ENCODE results near the gene EYS. TPM values are rescaled to one million over a fixed set of nuclear protein-coding genes. Genes with fewer than 3 reads are reported as not detected.

EYS gene
- total RNA-seq, 6 experiments from 2014 or later = 0.54 to 2.3 (median 0.74) TPM; not detected in 1

GRCh38 chr6:64170316-64170715 is 1536.7 kb downstream of the EYS start:
- Histone ChIP-seq H3K27me3 (no peaks in the 10 kb centered on the region), H3K36me3 (no peaks in the 10 kb centered on the region), H3K27ac (no peak overlapping the region), H3K4me1 (no peaks in the 10 kb centered on the region), H3K9me3 (no peaks in the 10 kb centered on the region), H3K4me3 (no peak overlapping the region)
- ATAC-seq = no peak
- TF ChIP-seq CTCF (IDR thresholded peaks at IDR 0.05) (no peak), POLR2A (IDR thresholded peaks at IDR 0.05) (no peak)
- DNase-seq = no peak
- WGBS (ENCODE audit: insufficient coverage, low coverage, low lambda C conversion rate, missing lambda C conversion rate) = 57% methylated on average over 3 of the region's 3 CpGs
- intact Hi-C loops (cut with DNase I) = no loop called here

GRCh38 chr6:64160486-64160885 is 1546.5 kb downstream of the EYS start:
- no peak for TF ChIP-seq POLR2A (IDR thresholded peaks at IDR 0.05)
- TF ChIP-seq CTCF (IDR thresholded peaks at IDR 0.05) = no peak
- intact Hi-C loops (cut with DNase I) = no loop called here
- 27% methylated on average over 1 of the region's 1 CpG for WGBS (ENCODE audit: insufficient coverage, low coverage, low lambda C conversion rate, missing lambda C conversion rate)

GRCh38 chr6:64155063-64155462 is 1552.0 kb downstream of the EYS start:
- H3K4me3 ChIP-seq = no peak overlapping the region
- intact Hi-C loops (cut with DNase I) = no loop called here
- ATAC-seq = no peak
- H3K27me3 ChIP-seq = no peaks in the 10 kb centered on the region
- DNase-seq = no peak
- 39% methylated on average over 2 of the region's 2 CpGs for WGBS (ENCODE audit: insufficient coverage, low coverage, low lambda C conversion rate, missing lambda C conversion rate)
- no peaks in the 10 kb centered on the region for H3K9me3 ChIP-seq
- H3K27ac ChIP-seq = no peak overlapping the region
- H3K4me1 ChIP-seq = no peaks in the 10 kb centered on the region
- H3K36me3 ChIP-seq = no peaks in the 10 kb centered on the region
- TF ChIP-seq POLR2A (IDR thresholded peaks at IDR 0.05) = no peak
- TF ChIP-seq CTCF (IDR thresholded peaks at IDR 0.05) = no peak

More at GRCh38 chr6:64160486-64160885, 1546.5 kb downstream of the EYS start:
- Histone ChIP-seq H3K27me3 (no peaks in the 10 kb centered on the region), H3K27ac (no peak overlapping the region), H3K9me3 (no peaks in the 10 kb centered on the region), H3K36me3 (no peaks in the 10 kb centered on the region), H3K4me3 (no peak overlapping the region), H3K4me1 (no peaks in the 10 kb centered on the region)
- no peak for DNase-seq
- no peak for ATAC-seq

GRCh38 chr6:64146876-64147275 is 1560.2 kb downstream of the EYS start:
- intact Hi-C loops (cut with DNase I) = no loop called here
- no peak for DNase-seq
- TF ChIP-seq POLR2A (IDR thresholded peaks at IDR 0.05) (no peak), CTCF (IDR thresholded peaks at IDR 0.05) (no peak)
- H3K9me3 ChIP-seq = no peaks in the 10 kb centered on the region
- no peaks in the 10 kb centered on the region for H3K27me3 ChIP-seq
- no peaks in the 10 kb centered on the region for H3K36me3 ChIP-seq
- no peak for ATAC-seq
- H3K4me1 ChIP-seq = no peaks in the 10 kb centered on the region
- 30% methylated on average over 2 of the region's 2 CpGs for WGBS (ENCODE audit: insufficient coverage, low coverage, low lambda C conversion rate, missing lambda C conversion rate)
- H3K27ac ChIP-seq = no peak overlapping the region
- H3K4me3 ChIP-seq = no peak overlapping the region

GRCh38 chr6:64146094-64146493 is 1560.9 kb downstream of the EYS start:
- intact Hi-C loops (cut with DNase I) = no loop called here
- Histone ChIP-seq H3K27me3 (no peaks in the 10 kb centered on the region), H3K4me3 (no peak overlapping the region), H3K9me3 (no peaks in the 10 kb centered on the region), H3K36me3 (no peaks in the 10 kb centered on the region), H3K4me1 (no peaks in the 10 kb centered on the region), H3K27ac (no peak overlapping the region)
- no peak for DNase-seq
- no peak for TF ChIP-seq CTCF (IDR thresholded peaks at IDR 0.05)
- ATAC-seq = no peak
- 14% methylated on average over 1 of the region's 1 CpG for WGBS (ENCODE audit: insufficient coverage, low coverage, low lambda C conversion rate, missing lambda C conversion rate)
